ENCODE results near the gene PTPRO. TPM values are rescaled to one million over a fixed set of nuclear protein-coding genes. Genes with fewer than 3 reads are reported as not detected.

The PTPRO gene
- total and polyA plus RNA-seq, 5 donors from 2014 or later = 0.88 to 2.9 (median 1.6) TPM

DNA sequence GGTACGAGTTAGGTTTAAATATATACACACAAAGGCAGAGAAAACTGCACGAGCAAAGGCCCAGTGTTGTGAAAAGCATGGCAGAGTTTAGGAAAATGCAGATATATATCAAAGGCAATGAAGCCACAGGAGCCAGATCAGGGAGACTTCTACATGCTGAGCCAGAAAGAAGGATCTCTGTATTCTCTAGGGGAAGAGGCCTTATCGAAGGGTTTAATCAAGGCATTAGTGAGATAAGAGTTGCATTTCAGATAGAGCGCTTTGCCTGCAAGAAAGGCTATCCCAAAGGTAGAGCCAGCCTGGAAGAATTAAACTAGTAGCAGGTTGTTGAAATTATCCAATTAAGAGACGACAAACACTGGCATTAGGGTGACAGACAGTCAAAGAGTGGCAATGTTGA, 7.6 kb downstream of the PTPRO start:
- ATAC-seq (ENCODE audit: low read depth in 2 of 2) (no peak), DNase-seq (no peak)
- Histone ChIP-seq H3K27me3 (ENCODE audit: control insufficient read depth, insufficient read depth, low read length) (no peaks in the 10 kb centered on the region), H3K4me1 (ENCODE audit: control insufficient read depth, insufficient read depth, low read length, poor library complexity, severe bottlenecking) (no peaks in the 10 kb centered on the region), H3K36me3 (ENCODE audit: control insufficient read depth, insufficient read depth, low read length) (no peaks in the 10 kb centered on the region), H3K4me3 (ENCODE audit: low read depth, low read length) (no peak overlapping the region), H3K9me3 (ENCODE audit: control insufficient read depth in 2 of 2, low read length in 2 of 2) (no peaks in the 10 kb centered on the region), H3K27ac (ENCODE audit: insufficient read depth, low read length, poor library complexity, severe bottlenecking) (no peak overlapping the region)
- no peak overlapping the region for H3K4me3 Mint-ChIP-seq
- no peak overlapping the region for H3K27ac Mint-ChIP-seq
- no peaks in the 10 kb centered on the region for H3K4me1 Mint-ChIP-seq
- peaks cover 0 to 3% (median 0%) of the 10 kb centered on the region in 7 donors for H3K9me3 Mint-ChIP-seq
- H3K36me3 Mint-ChIP-seq = no peaks in the 10 kb centered on the region
- peaks cover 24% of the 10 kb centered on the region for H3K27me3 Mint-ChIP-seq

DNA sequence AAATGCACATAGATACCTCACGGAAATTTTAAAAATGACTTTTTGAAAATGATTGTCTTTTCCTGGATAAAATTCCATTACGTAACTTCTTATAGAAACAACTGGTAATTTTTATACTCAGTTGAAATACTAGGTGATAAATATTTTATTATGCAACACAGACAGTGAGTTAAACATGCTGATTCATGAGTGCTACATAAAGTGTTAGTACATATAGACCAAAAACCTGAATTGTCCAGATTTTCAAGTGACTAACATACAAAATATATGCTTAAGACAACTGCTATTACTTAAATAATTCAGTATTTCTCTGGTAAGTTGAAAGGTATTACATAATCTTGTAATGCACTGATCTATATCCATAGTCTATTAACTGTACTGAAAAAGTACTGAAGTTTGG, 11.9 kb downstream of the PTPRO start:
- Histone ChIP-seq H3K27ac (ENCODE audit: insufficient read depth, low read length, poor library complexity, severe bottlenecking) (no peak overlapping the region), H3K27me3 (ENCODE audit: control insufficient read depth, insufficient read depth, low read length) (no peaks in the 10 kb centered on the region), H3K9me3 (ENCODE audit: control insufficient read depth in 2 of 2, low read length in 2 of 2) (no peaks in the 10 kb centered on the region), H3K36me3 (ENCODE audit: control insufficient read depth, insufficient read depth, low read length) (no peaks in the 10 kb centered on the region), H3K4me3 (ENCODE audit: low read depth, low read length) (no peak overlapping the region), H3K4me1 (ENCODE audit: control insufficient read depth, insufficient read depth, low read length, poor library complexity, severe bottlenecking) (no peaks in the 10 kb centered on the region)
- H3K27ac Mint-ChIP-seq = no peak overlapping the region
- no peak overlapping the region for H3K4me3 Mint-ChIP-seq
- no peaks in the 10 kb centered on the region for H3K36me3 Mint-ChIP-seq
- peaks cover 0 to 3% (median 0%) of the 10 kb centered on the region in 7 donors for H3K9me3 Mint-ChIP-seq
- H3K27me3 Mint-ChIP-seq = peaks cover 21% of the 10 kb centered on the region
- no peak for DNase-seq
- H3K4me1 Mint-ChIP-seq = no peaks in the 10 kb centered on the region
- no peak for ATAC-seq (ENCODE audit: low read depth in 2 of 2)

DNA sequence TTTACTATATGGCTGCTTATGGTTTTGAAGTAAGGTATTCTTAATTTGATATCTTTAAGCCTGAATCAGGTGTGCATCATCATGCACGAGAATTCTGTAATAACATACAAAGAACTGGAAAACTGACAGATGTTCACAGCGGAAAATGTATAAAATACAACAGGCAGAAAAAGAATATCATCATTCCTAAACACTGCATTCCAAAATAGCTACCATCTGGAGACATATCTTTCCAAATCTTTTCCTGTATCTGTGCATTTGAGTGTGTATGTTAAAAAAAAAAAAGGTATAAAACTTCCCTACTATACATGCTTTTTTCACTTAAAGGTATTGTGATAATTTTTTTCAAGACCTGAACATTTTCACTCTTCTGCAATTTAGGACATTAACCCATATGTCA, 13.7 kb downstream of the PTPRO start:
- DNase-seq (no peak), ATAC-seq (ENCODE audit: low read depth in 2 of 2) (no peak)
- Mint-ChIP-seq H3K27me3 (peaks cover 18% of the 10 kb centered on the region), H3K4me3 (no peak overlapping the region), H3K4me1 (no peaks in the 10 kb centered on the region), H3K9me3 (peaks cover 0 to 3% (median 0%) of the 10 kb centered on the region in 7 donors), H3K36me3 (no peaks in the 10 kb centered on the region), H3K27ac (no peak overlapping the region)
- Histone ChIP-seq H3K36me3 (ENCODE audit: control insufficient read depth, insufficient read depth, low read length) (no peaks in the 10 kb centered on the region), H3K27me3 (ENCODE audit: control insufficient read depth, insufficient read depth, low read length) (no peaks in the 10 kb centered on the region), H3K27ac (ENCODE audit: insufficient read depth, low read length, poor library complexity, severe bottlenecking) (no peak overlapping the region), H3K4me1 (ENCODE audit: control insufficient read depth, insufficient read depth, low read length, poor library complexity, severe bottlenecking) (no peaks in the 10 kb centered on the region), H3K4me3 (ENCODE audit: low read depth, low read length) (no peak overlapping the region), H3K9me3 (ENCODE audit: control insufficient read depth in 2 of 2, low read length in 2 of 2) (no peaks in the 10 kb centered on the region)

DNA sequence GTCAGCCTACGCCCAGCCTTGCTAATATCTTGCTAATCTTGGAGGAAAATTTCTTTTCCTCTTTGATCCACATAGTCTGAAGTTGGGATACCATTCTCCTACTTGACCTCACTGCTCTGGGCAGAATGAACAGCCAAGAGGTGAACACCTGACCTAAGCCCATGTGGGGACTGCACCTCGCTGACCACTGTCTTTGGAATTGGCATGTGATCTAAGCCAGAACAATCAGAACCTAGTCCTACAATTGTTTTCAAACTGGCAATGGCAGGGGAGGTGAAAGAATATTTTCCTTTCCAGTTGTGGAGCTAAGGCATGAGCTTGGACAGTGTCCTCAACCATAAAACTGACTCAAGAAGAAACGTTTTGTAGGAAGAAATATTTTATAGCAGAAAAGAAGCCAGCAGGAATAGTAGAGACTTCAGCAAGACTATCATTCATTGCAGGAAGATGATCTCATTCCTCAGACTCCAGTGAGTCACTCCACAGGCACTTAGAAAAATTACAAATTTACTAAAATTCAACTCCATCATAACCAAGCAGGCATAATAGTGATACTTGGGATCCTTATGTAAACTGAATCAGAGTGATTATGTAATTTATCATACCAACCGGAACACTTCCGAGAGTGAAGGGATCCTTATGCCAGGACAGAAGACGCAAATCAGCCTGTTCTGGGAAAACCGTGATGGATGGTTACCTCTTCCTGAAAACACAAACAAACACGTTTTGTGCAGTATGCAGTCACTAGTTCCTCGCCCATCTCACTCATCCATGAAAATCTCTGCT, 14.7 kb downstream of the PTPRO start:
- H3K27ac Mint-ChIP-seq = no peak overlapping the region
- DNase-seq (no peak), ATAC-seq (ENCODE audit: low read depth in 2 of 2) (no peak)
- no peaks in the 10 kb centered on the region for H3K36me3 Mint-ChIP-seq
- Histone ChIP-seq H3K4me1 (ENCODE audit: control insufficient read depth, insufficient read depth, low read length, poor library complexity, severe bottlenecking) (no peaks in the 10 kb centered on the region), H3K4me3 (ENCODE audit: low read depth, low read length) (no peak overlapping the region), H3K9me3 (ENCODE audit: control insufficient read depth in 2 of 2, low read length in 2 of 2) (no peaks in the 10 kb centered on the region), H3K27me3 (ENCODE audit: control insufficient read depth, insufficient read depth, low read length) (no peaks in the 10 kb centered on the region), H3K27ac (ENCODE audit: insufficient read depth, low read length, poor library complexity, severe bottlenecking) (no peak overlapping the region), H3K36me3 (ENCODE audit: control insufficient read depth, insufficient read depth, low read length) (no peaks in the 10 kb centered on the region)
- H3K9me3 Mint-ChIP-seq = peaks cover 0 to 3% (median 0%) of the 10 kb centered on the region in 7 donors
- no peak overlapping the region for H3K4me3 Mint-ChIP-seq
- H3K4me1 Mint-ChIP-seq = no peaks in the 10 kb centered on the region
- peaks cover 11% of the 10 kb centered on the region for H3K27me3 Mint-ChIP-seq

DNA sequence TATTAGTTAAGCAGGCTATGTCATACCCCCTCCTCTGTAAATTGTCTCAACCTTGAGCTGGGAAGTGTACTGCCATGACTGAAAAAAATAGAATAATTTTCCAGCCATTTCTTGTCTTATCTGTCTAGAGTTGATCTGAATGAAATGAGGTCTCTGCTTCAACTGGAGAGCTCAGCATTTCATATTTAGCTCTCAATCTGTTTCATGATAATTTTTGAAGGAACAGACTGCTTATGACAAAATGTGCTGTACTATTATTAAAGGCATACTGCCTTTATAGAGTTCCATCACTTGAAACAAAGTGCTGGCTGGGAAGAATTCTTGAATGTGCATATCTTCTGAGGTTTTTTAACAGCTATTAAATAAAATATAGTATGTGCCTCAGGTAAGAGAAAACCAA, 19.1 kb downstream of the PTPRO start:
- Histone ChIP-seq H3K4me1 (ENCODE audit: control insufficient read depth, insufficient read depth, low read length, poor library complexity, severe bottlenecking) (no peaks in the 10 kb centered on the region), H3K27me3 (ENCODE audit: control insufficient read depth, insufficient read depth, low read length) (no peaks in the 10 kb centered on the region), H3K4me3 (ENCODE audit: low read depth, low read length) (no peak overlapping the region), H3K36me3 (ENCODE audit: control insufficient read depth, insufficient read depth, low read length) (no peaks in the 10 kb centered on the region), H3K27ac (ENCODE audit: insufficient read depth, low read length, poor library complexity, severe bottlenecking) (no peak overlapping the region), H3K9me3 (ENCODE audit: control insufficient read depth in 2 of 2, low read length in 2 of 2) (no peaks in the 10 kb centered on the region)
- Mint-ChIP-seq H3K27ac (no peak overlapping the region), H3K27me3 (peaks cover 6% of the 10 kb centered on the region), H3K9me3 (no peaks in the 10 kb centered on the region), H3K4me1 (no peaks in the 10 kb centered on the region), H3K36me3 (no peaks in the 10 kb centered on the region), H3K4me3 (no peak overlapping the region)
- ATAC-seq (ENCODE audit: low read depth in 2 of 2) = no peak
- no peak for DNase-seq

DNA sequence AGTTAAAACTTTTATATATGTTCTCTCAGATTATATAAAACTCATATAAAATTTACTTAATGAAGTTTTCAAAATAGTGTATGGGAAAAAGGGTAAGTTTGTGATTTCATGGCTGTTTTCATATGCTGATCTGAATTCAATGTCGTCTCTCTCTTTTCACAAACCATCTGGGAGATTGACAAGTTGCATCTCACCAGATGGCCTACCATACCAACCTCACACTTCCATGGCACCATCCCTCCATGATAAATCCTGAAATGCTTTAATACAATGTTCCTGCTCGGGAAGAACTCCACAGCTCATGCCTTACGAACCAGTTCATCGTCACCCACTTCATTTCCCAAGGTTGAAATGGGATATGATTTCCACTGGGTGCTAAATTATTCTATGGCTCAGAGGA, 22.3 kb downstream of the PTPRO start:
- Histone ChIP-seq H3K36me3 (ENCODE audit: control insufficient read depth, insufficient read depth, low read length) (no peaks in the 10 kb centered on the region), H3K27me3 (ENCODE audit: control insufficient read depth, insufficient read depth, low read length) (no peaks in the 10 kb centered on the region), H3K9me3 (ENCODE audit: control insufficient read depth in 2 of 2, low read length in 2 of 2) (no peaks in the 10 kb centered on the region), H3K27ac (ENCODE audit: insufficient read depth, low read length, poor library complexity, severe bottlenecking) (no peak overlapping the region), H3K4me1 (ENCODE audit: control insufficient read depth, insufficient read depth, low read length, poor library complexity, severe bottlenecking) (no peaks in the 10 kb centered on the region), H3K4me3 (ENCODE audit: low read depth, low read length) (no peak overlapping the region)
- H3K9me3 Mint-ChIP-seq = no peaks in the 10 kb centered on the region
- no peaks in the 10 kb centered on the region for H3K36me3 Mint-ChIP-seq
- no peaks in the 10 kb centered on the region for H3K4me1 Mint-ChIP-seq
- DNase-seq (no peak), ATAC-seq (ENCODE audit: low read depth in 2 of 2) (no peak)
- no peaks in the 10 kb centered on the region for H3K27me3 Mint-ChIP-seq
- no peak overlapping the region for H3K4me3 Mint-ChIP-seq
- H3K27ac Mint-ChIP-seq = no peak overlapping the region

DNA sequence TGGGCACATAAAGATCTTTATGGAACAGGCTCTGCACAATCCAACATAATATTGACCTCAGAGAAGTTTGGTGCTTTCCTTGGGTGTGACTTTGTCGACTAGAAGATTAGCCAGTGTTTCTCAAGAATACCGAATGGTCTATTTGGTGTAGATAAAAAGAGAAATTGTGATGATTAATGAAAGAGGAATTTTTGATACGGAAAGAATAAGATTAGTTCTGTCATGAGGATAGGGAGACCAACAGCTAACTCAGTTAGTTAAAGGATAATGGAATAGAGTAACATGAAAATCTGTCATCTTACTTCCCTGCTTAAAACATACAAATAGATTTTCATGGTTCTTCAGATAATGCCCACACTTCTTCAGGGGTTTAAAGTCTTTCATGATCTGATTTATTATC, 24.2 kb downstream of the PTPRO start:
- no peaks in the 10 kb centered on the region for H3K9me3 ChIP-seq (ENCODE audit: control insufficient read depth in 2 of 2, low read length in 2 of 2)
- Mint-ChIP-seq H3K9me3 (no peaks in the 10 kb centered on the region), H3K27ac (no peak overlapping the region), H3K36me3 (no peaks in the 10 kb centered on the region), H3K27me3 (no peaks in the 10 kb centered on the region), H3K4me3 (no peak overlapping the region), H3K4me1 (no peaks in the 10 kb centered on the region)
- H3K27me3 ChIP-seq (ENCODE audit: control insufficient read depth, insufficient read depth, low read length) = no peaks in the 10 kb centered on the region
- ATAC-seq (ENCODE audit: low read depth in 2 of 2) (no peak), DNase-seq (no peak)
- no peak overlapping the region for H3K27ac ChIP-seq (ENCODE audit: insufficient read depth, low read length, poor library complexity, severe bottlenecking)
- H3K36me3 ChIP-seq (ENCODE audit: control insufficient read depth, insufficient read depth, low read length) = no peaks in the 10 kb centered on the region
- no peaks in the 10 kb centered on the region for H3K4me1 ChIP-seq (ENCODE audit: control insufficient read depth, insufficient read depth, low read length, poor library complexity, severe bottlenecking)
- H3K4me3 ChIP-seq (ENCODE audit: low read depth, low read length) = no peak overlapping the region

DNA sequence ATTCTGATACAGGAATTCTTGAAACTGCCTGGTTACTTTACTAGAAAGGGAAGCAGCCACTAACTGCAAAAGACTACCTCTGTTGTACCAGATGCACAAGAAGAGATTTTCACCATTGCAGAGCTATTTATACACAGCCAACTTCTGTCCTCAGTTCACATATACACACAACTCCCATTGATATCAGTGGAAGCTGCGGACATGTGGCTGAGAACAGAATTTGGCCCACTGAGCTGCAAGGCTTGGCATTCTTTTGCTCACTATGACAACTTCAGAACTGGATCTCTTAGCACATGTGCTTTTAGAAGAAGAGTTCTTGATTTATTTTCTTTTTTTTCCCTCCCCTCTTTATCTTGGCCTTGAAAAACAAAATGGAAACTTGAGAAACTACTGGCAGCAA, 28.3 kb downstream of the PTPRO start:
- Histone ChIP-seq H3K4me3 (ENCODE audit: low read depth, low read length) (no peak overlapping the region), H3K36me3 (ENCODE audit: control insufficient read depth, insufficient read depth, low read length) (no peaks in the 10 kb centered on the region), H3K9me3 (ENCODE audit: control insufficient read depth in 2 of 2, low read length in 2 of 2) (no peaks in the 10 kb centered on the region), H3K4me1 (ENCODE audit: control insufficient read depth, insufficient read depth, low read length, poor library complexity, severe bottlenecking) (no peaks in the 10 kb centered on the region), H3K27me3 (ENCODE audit: control insufficient read depth, insufficient read depth, low read length) (no peaks in the 10 kb centered on the region), H3K27ac (ENCODE audit: insufficient read depth, low read length, poor library complexity, severe bottlenecking) (no peak overlapping the region)
- no peaks in the 10 kb centered on the region for H3K4me1 Mint-ChIP-seq
- H3K4me3 Mint-ChIP-seq = no peak overlapping the region
- H3K27me3 Mint-ChIP-seq = no peaks in the 10 kb centered on the region
- no peaks in the 10 kb centered on the region for H3K9me3 Mint-ChIP-seq
- H3K36me3 Mint-ChIP-seq = no peaks in the 10 kb centered on the region
- H3K27ac Mint-ChIP-seq = no peak overlapping the region
- ATAC-seq (ENCODE audit: low read depth in 2 of 2) = no peak
- no peak for DNase-seq

Data from CD4-positive, CD25-positive, alpha-beta regulatory T cell (primary cell).